MM.1S (cell line): ENCODE results near the gene MEGF8.

Source experiments
- CTCF ChIP-seq: fragments of 300-600 bp; sonication (generic); IDR thresholded peaks from 2 replicates; pipeline ENCODE4 v1.5.1; 2016; ENCODE audit warnings: antibody characterized with exemption, low read length, mixed read lengths
- EZH2 ChIP-seq: fragments of 300-600 bp; sonication (generic); optimal IDR thresholded peaks from 2 replicates; pipeline ENCODE3; 2017; ENCODE audit warnings: low read depth, mild to moderate bottlenecking, antibody characterized with exemption, low read length, mixed read lengths

GRCh38 chr19:42368765-42369164 is 43.3 kb downstream of the MEGF8 start:
- TF ChIP-seq CTCF (no peak), EZH2 (no peak)
